Natural killer cell (primary cell): ENCODE measurements around the gene SIGLEC7. TPM values are rescaled to one million over a fixed set of nuclear protein-coding genes. Genes with fewer than 3 reads are reported as not detected.
A peak's percentile ranks its signal among the peaks of the same experiment; 100 is the strongest.
"Not testable (repeated sequence)": the region's sequence is repeated elsewhere in the genome, so short reads cannot be mapped to it uniquely, and the experiment has no call there.

Experiments used
- ATAC-seq, 3 donors: fragments of 150-1000 bp in 2 of 3; fragments of 200-7000 bp in 1 of 3; cut with Tn5 transposase; 1 replicate in 1 of 3; 2 replicates in 2 of 3; pipeline ENCODE4 v1.10.0; 2021; ENCODE audit warnings: mild to moderate bottlenecking in 2 of 3, moderate library complexity in 2 of 3
- DNase-seq, 2 donors: peaks; one replicate each; pipeline versions ENCODE4 v3.0.0 to v3.0.0-alpha.2; 2013 to 2021; ENCODE audit warnings: mixed read lengths in 1 of 2
- H3K27ac ChIP-seq: one replicate; pipeline ENCODE4 v1.5.1; 2013; ENCODE audit warnings: mild to moderate bottlenecking, low read length
- H3K27me3 ChIP-seq: one replicate; pipeline ENCODE4 v1.6.1; 2013; ENCODE audit warnings: low read length; ENCODE audit not compliant: control insufficient read depth, insufficient read depth
- H3K36me3 ChIP-seq: one replicate; pipeline ENCODE4 v1.6.1; 2013; ENCODE audit warnings: low read length; ENCODE audit not compliant: control insufficient read depth, insufficient read depth
- H3K4me1 ChIP-seq: one replicate; pipeline ENCODE4 v1.6.1; 2013; ENCODE audit warnings: low read length; ENCODE audit not compliant: control insufficient read depth, insufficient read depth
- H3K4me3 ChIP-seq: one replicate; pipeline ENCODE4 v1.5.1; 2013; ENCODE audit warnings: low read length
- H3K9me3 ChIP-seq: one replicate; pipeline ENCODE4 v1.6.1; 2013; ENCODE audit warnings: low read length; ENCODE audit not compliant: control insufficient read depth, insufficient read depth
- H3K27ac Mint-ChIP-seq, 2 donors: one replicate each; pipeline ENCODE4 v1.8.0; 2022; ENCODE audit warnings: mild to moderate bottlenecking in 2 of 2, mixed read lengths in 2 of 2, moderate library complexity in 1 of 2
- H3K27me3 Mint-ChIP-seq, 2 donors: one replicate each; pipeline ENCODE4 v1.8.0; 2022; ENCODE audit warnings: low read depth in 2 of 2, mixed read lengths in 2 of 2
- H3K36me3 Mint-ChIP-seq: one replicate; pipeline ENCODE4 v1.8.0; 2022; ENCODE audit warnings: mixed read lengths
- H3K4me1 Mint-ChIP-seq, 2 donors: one replicate each; pipeline ENCODE4 v1.8.0; 2022; ENCODE audit warnings: mixed read lengths in 2 of 2
- H3K4me3 Mint-ChIP-seq: one replicate; pipeline ENCODE4 v1.8.0; 2022; ENCODE audit warnings: mild to moderate bottlenecking, moderate library complexity, mixed read lengths
- H3K9me3 Mint-ChIP-seq, 2 donors: one replicate each; pipeline ENCODE4 v1.8.0; 2022; ENCODE audit warnings: mixed read lengths in 2 of 2
- WGBS: methylation state at CpG from one replicate; pipeline ENCODE4 v1.1.7; 2013; ENCODE audit warnings: missing lambda C conversion rate; ENCODE audit not compliant: insufficient coverage; 5-methylcytosine and 5-hydroxymethylcytosine counted together
- intact Hi-C: fragments of 100-400 bp; cut with micrococcal nuclease; formaldehyde crosslinking; loops from one replicate; pipeline ENCODE4 v1.14.2; 2022
- total RNA-seq, 4 donors: library from RNA; stranded (reverse); fragments of 120-200 nt in 1 of 4; gene quantifications; one replicate each; pipeline versions ENCODE4 v1.2.3 to v1.2.4, GENCODE V29; 2013 to 2022
- TF ChIP-seq, protein P1 (sequence below): fragments of 200-600 bp; IDR thresholded peaks from one replicate; pipeline ENCODE4 v1.8.0; 2022; ENCODE audit warnings: antibody characterized with exemption

Gene SIGLEC7
- total RNA-seq, 3 donors from 2014 or later (not counting 1 experiment from before 2014, with no cell fraction given): 48.6 to 56.0 (median 49.5) TPM

DNA sequence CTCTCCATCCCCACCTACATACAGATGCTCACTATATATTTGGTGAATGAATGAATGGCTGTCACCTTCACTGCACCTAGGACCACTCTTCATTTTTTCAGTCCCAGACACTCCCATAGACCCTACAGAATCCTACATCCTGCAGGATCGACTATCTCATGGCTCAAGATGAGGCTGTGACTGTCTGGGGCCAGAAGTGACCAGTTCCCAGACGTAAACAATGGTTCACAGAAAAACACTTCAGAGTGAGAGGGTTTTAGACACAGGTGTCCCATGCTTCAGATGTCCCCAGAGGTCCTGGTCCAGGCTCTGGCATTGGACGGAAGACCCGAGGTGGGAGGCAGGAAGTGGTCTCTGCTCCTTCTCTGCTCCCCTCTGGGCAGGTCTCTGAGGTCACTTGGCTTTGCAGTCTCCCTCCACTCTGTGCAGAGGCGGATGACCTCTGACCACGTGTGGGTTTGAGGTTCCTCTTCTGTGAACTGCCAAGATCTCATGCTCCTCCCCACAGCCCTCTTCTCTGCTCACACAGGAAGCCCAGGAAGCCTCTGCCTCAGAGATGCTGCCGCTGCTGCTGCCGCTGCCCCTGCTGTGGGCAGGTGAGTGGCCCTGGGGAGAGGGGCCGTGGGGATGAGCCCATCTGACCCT lies 24.9 kb downstream of the SIGLEC7 start:
- H3K4me3 Mint-ChIP-seq: peak overlapping the region; percentile 88
- H3K9me3 Mint-ChIP-seq: no peaks in the 10 kb centered on the region
- ATAC-seq: peak; percentile 94 to 99 (median 95)
- peak overlapping the region; percentile 80 to 83 for H3K27ac Mint-ChIP-seq
- Histone ChIP-seq H3K4me1 (peaks cover 34% of the 10 kb centered on the region), H3K9me3 (no peaks in the 10 kb centered on the region), H3K4me3 (peak overlapping the region; percentile 43), H3K27me3 (no peaks in the 10 kb centered on the region), H3K36me3 (peaks cover 2% of the 10 kb centered on the region), H3K27ac (peak overlapping the region; percentile 32)
- H3K36me3 Mint-ChIP-seq: no peaks in the 10 kb centered on the region
- peak; percentile 61 to 68 for DNase-seq
- intact Hi-C loops: loop anchor here (5.0 kb wide), 2 partner anchors 45 to 60 kb away; partner anchors contain the start of genes CTU1 and SIGLEC9
- TF ChIP-seq, protein P1, sequence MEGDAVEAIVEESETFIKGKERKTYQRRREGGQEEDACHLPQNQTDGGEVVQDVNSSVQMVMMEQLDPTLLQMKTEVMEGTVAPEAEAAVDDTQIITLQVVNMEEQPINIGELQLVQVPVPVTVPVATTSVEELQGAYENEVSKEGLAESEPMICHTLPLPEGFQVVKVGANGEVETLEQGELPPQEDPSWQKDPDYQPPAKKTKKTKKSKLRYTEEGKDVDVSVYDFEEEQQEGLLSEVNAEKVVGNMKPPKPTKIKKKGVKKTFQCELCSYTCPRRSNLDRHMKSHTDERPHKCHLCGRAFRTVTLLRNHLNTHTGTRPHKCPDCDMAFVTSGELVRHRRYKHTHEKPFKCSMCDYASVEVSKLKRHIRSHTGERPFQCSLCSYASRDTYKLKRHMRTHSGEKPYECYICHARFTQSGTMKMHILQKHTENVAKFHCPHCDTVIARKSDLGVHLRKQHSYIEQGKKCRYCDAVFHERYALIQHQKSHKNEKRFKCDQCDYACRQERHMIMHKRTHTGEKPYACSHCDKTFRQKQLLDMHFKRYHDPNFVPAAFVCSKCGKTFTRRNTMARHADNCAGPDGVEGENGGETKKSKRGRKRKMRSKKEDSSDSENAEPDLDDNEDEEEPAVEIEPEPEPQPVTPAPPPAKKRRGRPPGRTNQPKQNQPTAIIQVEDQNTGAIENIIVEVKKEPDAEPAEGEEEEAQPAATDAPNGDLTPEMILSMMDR: no peak
- H3K27me3 Mint-ChIP-seq: peaks cover 0 to 2% of the 10 kb centered on the region in 2 donors
- peaks cover 56 to 67% of the 10 kb centered on the region in 2 donors for H3K4me1 Mint-ChIP-seq
- 6% methylated on average over 9 of the region's 9 CpGs for WGBS

DNA sequence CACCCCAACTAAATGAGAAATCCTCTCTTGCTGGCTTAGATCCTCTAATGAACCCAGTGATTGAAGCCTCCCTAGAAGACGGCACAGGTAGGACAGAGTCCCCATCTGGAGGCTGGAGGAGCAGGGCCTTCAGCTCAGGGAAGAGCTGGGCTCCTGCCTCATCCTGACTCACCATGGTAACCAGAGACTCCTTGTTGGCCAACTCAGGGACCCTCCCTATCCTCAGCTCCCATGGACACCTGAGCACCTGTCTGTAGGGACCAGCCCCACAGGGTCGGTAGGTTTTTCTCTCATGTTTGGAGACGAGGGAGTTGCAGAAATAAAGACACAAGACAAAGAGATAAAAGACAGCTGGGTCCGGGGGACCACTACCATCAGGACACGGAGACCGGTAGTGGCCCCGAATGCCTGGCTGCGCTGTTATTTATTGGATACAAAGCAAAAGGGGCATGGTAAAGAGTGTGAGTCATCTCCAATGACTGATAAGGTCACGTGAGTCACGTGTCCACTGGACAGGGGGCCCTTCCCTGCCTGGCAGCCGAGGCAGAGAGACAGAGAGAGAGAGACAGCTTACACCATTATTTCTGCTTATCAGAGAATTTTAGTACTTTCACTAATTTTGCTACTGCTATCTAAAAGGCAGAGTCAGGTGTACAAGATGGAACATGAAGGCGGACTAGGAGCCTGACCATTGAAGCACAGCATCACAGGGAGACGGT lies 26.6 kb downstream of the SIGLEC7 start:
- peaks cover 0 to 2% of the 10 kb centered on the region in 2 donors for H3K27me3 Mint-ChIP-seq
- H3K27ac ChIP-seq: no peak overlapping the region
- peaks cover 34% of the 10 kb centered on the region for H3K4me1 ChIP-seq
- H3K9me3 Mint-ChIP-seq: no peaks in the 10 kb centered on the region
- no peak for ATAC-seq
- 87% methylated on average over 13 of the region's 13 CpGs for WGBS
- DNase-seq: no peak
- no peak overlapping the region for H3K4me3 ChIP-seq
- H3K36me3 ChIP-seq: peaks cover 15% of the 10 kb centered on the region
- peak overlapping the region; percentile 88 for H3K4me3 Mint-ChIP-seq
- no peaks in the 10 kb centered on the region for H3K36me3 Mint-ChIP-seq
- intact Hi-C loops: loop anchor here (1.0 to 5.0 kb wide), 5 partner anchors 10 to 238 kb away; partner anchors contain the start of genes CTU1 and SIGLEC9
- H3K27ac Mint-ChIP-seq: peak overlapping the region; percentile 68 to 80
- no peaks in the 10 kb centered on the region for H3K9me3 ChIP-seq
- H3K27me3 ChIP-seq: no peaks in the 10 kb centered on the region
- TF ChIP-seq, protein P1: no peak
- peaks cover 50 to 56% of the 10 kb centered on the region in 2 donors for H3K4me1 Mint-ChIP-seq

DNA sequence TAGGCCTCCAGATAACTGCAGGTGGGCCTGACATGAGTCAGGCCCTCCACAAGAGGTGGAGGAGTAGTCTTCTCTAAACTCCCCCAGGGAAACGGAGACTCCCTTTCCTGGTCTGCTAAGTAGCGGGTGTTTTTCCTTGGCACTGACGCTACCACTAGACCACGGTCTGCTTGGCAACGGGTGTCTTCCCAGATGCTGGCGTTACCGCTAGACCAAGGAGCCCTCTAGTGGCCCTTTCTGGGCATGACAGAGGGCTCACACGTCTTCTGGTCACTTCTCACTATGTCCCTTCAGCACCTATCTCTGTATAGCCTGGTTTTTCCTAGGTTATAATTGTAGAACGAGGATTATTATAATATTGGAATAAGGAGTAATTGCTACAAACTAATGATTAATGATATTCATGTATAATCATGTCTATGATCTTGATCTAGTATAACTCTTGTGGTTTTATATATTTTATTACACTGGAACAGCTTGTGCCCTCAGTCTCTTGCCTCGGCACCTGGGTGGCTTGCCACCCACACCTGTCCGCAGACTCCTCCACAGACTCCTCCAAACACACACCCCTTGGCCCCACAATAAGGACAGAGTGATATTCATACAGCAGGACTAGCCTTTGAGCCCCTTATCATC lies 27.3 kb downstream of the SIGLEC7 start:
- H3K36me3 ChIP-seq: peaks cover 15% of the 10 kb centered on the region
- peaks cover 34% of the 10 kb centered on the region for H3K4me1 ChIP-seq
- not testable (repeated sequence) for H3K9me3 ChIP-seq, H3K27me3 ChIP-seq, H3K36me3 Mint-ChIP-seq, H3K27ac ChIP-seq, H3K27me3 Mint-ChIP-seq, H3K9me3 Mint-ChIP-seq, H3K4me3 ChIP-seq, ATAC-seq
- intact Hi-C loops: loop anchor here (1.0 to 5.0 kb wide), 5 partner anchors 11 to 239 kb away; partner anchors contain the start of genes CTU1 and SIGLEC9
- TF ChIP-seq, protein P1: peak; percentile 92
- Mint-ChIP-seq H3K27ac (peak overlapping the region; percentile 68 to 80), H3K4me3 (peak overlapping the region; percentile 76), H3K4me1 (peaks cover 46 to 52% of the 10 kb centered on the region in 2 donors)
- DNase-seq: peak; percentile 68 to 81
- 5% methylated on average over 10 of the region's 11 CpGs for WGBS
